HepG2 (cell line): ENCODE measurements around the gene ZNF284. TPM values are rescaled to one million over a fixed set of nuclear protein-coding genes. Genes with fewer than 3 reads are reported as not detected.

Experiments used
- BORCS8-MEF2B ChIP-seq: sonication (generic); formaldehyde crosslinking; IDR thresholded peaks from 2 replicates; pipeline ENCODE4 v1.8.0; 2022; ENCODE audit warnings: mild to moderate bottlenecking, missing genetic modification reagents
- ISX ChIP-seq: sonication (generic); formaldehyde crosslinking; conservative IDR thresholded peaks from 2 replicates; pipeline ENCODE4 v1.5.0; 2020; ENCODE audit warnings: missing genetic modification reagents
- MYC ChIP-seq: sonication (generic); formaldehyde crosslinking; IDR thresholded peaks from 2 replicates; pipeline ENCODE4 v1.9.0; 2021; ENCODE audit warnings: missing genetic modification reagents, borderline replicate concordance
- RCOR2 ChIP-seq: IDR thresholded peaks from 2 replicates; pipeline ENCODE4 v1.6.1; 2016; ENCODE audit warnings: missing biosample characterization, missing genetic modification reagents
- ZNF180 ChIP-seq: sonication (generic); formaldehyde crosslinking; IDR thresholded peaks from 2 replicates; pipeline ENCODE4 v1.4.0; 2020; ENCODE audit warnings: low read depth, missing genetic modification reagents, borderline replicate concordance
- ZNF660 ChIP-seq: sonication (generic); formaldehyde crosslinking; IDR thresholded peaks from 2 replicates; pipeline ENCODE4 v1.5.1; 2020; ENCODE audit warnings: mild to moderate bottlenecking, low read depth, missing genetic modification reagents, borderline replicate concordance
- ZNF672 ChIP-seq: sonication (generic); formaldehyde crosslinking; IDR thresholded peaks from 2 replicates; pipeline ENCODE4 v1.8.1; 2022; ENCODE audit warnings: missing genetic modification reagents
- polyA plus RNA-seq, 8 experiments: library from polyadenylated mRNA; depleted of rRNA in 3 of 8; stranded (reverse) in 7 of 8; unstranded in 1 of 8; fragments of >200 nt; fragmentation: Illumina TruSeq in 4 of 8; extraction: Trizol in 4 of 8; gene quantifications; 2 replicates each; pipeline versions ENCODE4 v1.2.1 to v1.2.3, GENCODE V29; 2011 to 2016; ENCODE audit warnings: low read depth in 4 of 8, missing spikeins in 1 of 8, mixed read lengths in 1 of 8; ENCODE audit not compliant: insufficient read depth in 1 of 8
- total RNA-seq, 5 experiments: library from RNA; depleted of rRNA; stranded (reverse); fragments of >200 nt; fragmentation: Illumina TruSeq; extraction: Trizol; gene quantifications; 2 replicates each; pipeline ENCODE4 v1.2.3, GENCODE V29; 2016; ENCODE audit warnings: low read depth in 1 of 5
- TF ChIP-seq, protein P1 (sequence below): sonication (generic); formaldehyde crosslinking; IDR thresholded peaks from 2 replicates; pipeline ENCODE4 v1.4.0; 2020; ENCODE audit warnings: missing genetic modification reagents
- TF ChIP-seq, protein P2 (sequence below): sonication (generic); formaldehyde crosslinking; IDR thresholded peaks from 2 replicates; pipeline ENCODE4 v1.8.0; 2022; ENCODE audit warnings: missing genetic modification reagents, mild to moderate bottlenecking, moderate library complexity, borderline replicate concordance
- TF ChIP-seq, protein P3 (sequence below): sonication (generic); formaldehyde crosslinking; IDR thresholded peaks from 2 replicates; pipeline ENCODE4 v1.4.0; 2020; ENCODE audit warnings: missing genetic modification reagents
- TF ChIP-seq, protein P4 (sequence below): IDR thresholded peaks from 2 replicates; pipeline ENCODE4 v1.6.1; 2016; ENCODE audit warnings: mild to moderate bottlenecking, missing biosample characterization, missing genetic modification reagents
- TF ChIP-seq, protein P5 (sequence below), 2 experiments: sonication (generic) in 1 of 2; formaldehyde crosslinking in 1 of 2; IDR thresholded peaks; 2 replicates each; pipeline versions ENCODE4 v1.6.1 to v1.9.0; 2014 to 2022; ENCODE audit warnings: antibody characterized with exemption in 1 of 2, borderline replicate concordance in 1 of 2, inconsistent platforms in 1 of 2, low read depth in 1 of 2, missing genetic modification reagents in 1 of 2
- TF ChIP-seq, protein P6 (sequence below): sonication (generic); formaldehyde crosslinking; conservative IDR thresholded peaks from 2 replicates; pipeline ENCODE4 v1.4.0; 2020; ENCODE audit warnings: missing genetic modification reagents

ZNF284 gene
- total and polyA plus RNA-seq, 2 of the 13 experiments (the other 11 are each of a cell fraction or from before 2014, with no cell fraction given) = 1.2 to 2.3 TPM

DNA sequence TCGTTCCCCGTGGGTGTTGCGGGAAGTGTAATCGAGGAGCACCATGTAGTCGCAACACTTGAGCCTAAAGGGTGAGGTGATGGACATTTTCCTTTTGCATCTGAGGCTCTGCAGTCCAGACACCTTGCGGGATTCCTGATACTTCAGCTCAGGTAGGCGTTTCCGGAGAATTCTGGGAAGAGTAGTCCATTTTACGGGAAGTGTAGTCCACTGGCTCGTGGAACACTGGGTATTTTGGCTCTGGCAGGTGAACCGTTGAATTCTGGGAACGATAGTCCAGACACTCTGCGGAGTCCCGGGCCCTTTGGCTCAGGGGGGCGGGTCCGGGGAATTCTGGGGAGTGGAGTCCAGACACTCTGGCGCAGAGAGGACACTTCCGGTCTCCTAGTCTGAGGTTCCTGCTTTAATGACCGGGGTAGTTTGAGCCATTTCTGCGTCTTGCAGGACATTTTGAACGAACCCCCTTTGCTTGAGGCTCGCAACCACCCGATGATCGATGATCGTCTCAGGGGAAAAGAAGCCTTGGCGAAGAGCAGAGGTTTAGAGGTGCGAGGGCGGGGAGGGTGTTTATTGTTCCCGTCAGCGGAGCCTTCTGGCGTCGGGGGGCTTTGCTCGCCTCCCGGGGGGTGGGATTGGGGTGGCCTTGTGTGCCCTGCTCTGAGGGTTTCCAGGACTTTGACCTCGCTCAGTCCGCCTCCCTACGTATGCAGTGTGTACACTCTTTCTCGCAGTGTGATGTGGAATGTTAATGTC is 20.1 kb upstream of the ZNF284 start, which contains the start of gene ZNF223 (continued):
- TF ChIP-seq, protein P1, sequence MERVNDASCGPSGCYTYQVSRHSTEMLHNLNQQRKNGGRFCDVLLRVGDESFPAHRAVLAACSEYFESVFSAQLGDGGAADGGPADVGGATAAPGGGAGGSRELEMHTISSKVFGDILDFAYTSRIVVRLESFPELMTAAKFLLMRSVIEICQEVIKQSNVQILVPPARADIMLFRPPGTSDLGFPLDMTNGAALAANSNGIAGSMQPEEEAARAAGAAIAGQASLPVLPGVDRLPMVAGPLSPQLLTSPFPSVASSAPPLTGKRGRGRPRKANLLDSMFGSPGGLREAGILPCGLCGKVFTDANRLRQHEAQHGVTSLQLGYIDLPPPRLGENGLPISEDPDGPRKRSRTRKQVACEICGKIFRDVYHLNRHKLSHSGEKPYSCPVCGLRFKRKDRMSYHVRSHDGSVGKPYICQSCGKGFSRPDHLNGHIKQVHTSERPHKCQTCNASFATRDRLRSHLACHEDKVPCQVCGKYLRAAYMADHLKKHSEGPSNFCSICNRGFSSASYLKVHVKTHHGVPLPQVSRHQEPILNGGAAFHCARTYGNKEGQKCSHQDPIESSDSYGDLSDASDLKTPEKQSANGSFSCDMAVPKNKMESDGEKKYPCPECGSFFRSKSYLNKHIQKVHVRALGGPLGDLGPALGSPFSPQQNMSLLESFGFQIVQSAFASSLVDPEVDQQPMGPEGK (CRISPR knock-in tag) = peak; percentile 41; the same call in 1 of the 2 replicates
- TF ChIP-seq, protein P2, sequence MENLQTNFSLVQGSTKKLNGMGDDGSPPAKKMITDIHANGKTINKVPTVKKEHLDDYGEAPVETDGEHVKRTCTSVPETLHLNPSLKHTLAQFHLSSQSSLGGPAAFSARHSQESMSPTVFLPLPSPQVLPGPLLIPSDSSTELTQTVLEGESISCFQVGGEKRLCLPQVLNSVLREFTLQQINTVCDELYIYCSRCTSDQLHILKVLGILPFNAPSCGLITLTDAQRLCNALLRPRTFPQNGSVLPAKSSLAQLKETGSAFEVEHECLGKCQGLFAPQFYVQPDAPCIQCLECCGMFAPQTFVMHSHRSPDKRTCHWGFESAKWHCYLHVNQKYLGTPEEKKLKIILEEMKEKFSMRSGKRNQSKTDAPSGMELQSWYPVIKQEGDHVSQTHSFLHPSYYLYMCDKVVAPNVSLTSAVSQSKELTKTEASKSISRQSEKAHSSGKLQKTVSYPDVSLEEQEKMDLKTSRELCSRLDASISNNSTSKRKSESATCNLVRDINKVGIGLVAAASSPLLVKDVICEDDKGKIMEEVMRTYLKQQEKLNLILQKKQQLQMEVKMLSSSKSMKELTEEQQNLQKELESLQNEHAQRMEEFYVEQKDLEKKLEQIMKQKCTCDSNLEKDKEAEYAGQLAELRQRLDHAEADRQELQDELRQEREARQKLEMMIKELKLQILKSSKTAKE (CRISPR knock-in tag) = no peak
- TF ChIP-seq, protein P3, sequence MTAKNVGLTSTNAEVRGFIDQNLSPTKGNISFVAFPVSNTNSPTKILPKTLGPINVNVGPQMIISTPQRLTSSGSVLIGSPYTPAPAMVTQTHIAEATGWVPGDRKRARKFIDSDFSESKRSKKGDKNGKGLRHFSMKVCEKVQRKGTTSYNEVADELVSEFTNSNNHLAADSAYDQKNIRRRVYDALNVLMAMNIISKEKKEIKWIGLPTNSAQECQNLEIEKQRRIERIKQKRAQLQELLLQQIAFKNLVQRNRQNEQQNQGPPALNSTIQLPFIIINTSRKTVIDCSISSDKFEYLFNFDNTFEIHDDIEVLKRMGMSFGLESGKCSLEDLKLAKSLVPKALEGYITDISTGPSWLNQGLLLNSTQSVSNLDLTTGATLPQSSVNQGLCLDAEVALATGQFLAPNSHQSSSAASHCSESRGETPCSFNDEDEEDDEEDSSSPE (CRISPR knock-in tag) = no peak
- TF ChIP-seq ZNF672 (CRISPR knock-in tag) (no peak), ZNF660 (CRISPR knock-in tag) (no peak), MYC (CRISPR knock-in tag) (no peak), ZNF180 (CRISPR knock-in tag) (no peak), BORCS8-MEF2B (no peak), RCOR2 (CRISPR knock-in tag) (no peak), ISX (CRISPR knock-in tag) (0 out of 2 replicates have a peak, but pooled peaks have one; percentile 36)
- TF ChIP-seq, protein P4, sequence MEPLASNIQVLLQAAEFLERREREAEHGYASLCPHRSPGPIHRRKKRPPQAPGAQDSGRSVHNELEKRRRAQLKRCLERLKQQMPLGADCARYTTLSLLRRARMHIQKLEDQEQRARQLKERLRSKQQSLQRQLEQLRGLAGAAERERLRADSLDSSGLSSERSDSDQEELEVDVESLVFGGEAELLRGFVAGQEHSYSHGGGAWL (CRISPR knock-in tag) = no peak; the same call in 1 of the 2 replicates
- TF ChIP-seq, protein P5, sequence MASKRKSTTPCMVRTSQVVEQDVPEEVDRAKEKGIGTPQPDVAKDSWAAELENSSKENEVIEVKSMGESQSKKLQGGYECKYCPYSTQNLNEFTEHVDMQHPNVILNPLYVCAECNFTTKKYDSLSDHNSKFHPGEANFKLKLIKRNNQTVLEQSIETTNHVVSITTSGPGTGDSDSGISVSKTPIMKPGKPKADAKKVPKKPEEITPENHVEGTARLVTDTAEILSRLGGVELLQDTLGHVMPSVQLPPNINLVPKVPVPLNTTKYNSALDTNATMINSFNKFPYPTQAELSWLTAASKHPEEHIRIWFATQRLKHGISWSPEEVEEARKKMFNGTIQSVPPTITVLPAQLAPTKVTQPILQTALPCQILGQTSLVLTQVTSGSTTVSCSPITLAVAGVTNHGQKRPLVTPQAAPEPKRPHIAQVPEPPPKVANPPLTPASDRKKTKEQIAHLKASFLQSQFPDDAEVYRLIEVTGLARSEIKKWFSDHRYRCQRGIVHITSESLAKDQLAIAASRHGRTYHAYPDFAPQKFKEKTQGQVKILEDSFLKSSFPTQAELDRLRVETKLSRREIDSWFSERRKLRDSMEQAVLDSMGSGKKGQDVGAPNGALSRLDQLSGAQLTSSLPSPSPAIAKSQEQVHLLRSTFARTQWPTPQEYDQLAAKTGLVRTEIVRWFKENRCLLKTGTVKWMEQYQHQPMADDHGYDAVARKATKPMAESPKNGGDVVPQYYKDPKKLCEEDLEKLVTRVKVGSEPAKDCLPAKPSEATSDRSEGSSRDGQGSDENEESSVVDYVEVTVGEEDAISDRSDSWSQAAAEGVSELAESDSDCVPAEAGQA (IDR thresholded peaks at IDR 0.05; ENCODE audit: low read depth) = no peak
- TF ChIP-seq, protein P5 (CRISPR knock-in tag; IDR thresholded peaks at IDR 0.05; ENCODE audit: borderline replicate concordance) = no peak
- TF ChIP-seq, protein P6, sequence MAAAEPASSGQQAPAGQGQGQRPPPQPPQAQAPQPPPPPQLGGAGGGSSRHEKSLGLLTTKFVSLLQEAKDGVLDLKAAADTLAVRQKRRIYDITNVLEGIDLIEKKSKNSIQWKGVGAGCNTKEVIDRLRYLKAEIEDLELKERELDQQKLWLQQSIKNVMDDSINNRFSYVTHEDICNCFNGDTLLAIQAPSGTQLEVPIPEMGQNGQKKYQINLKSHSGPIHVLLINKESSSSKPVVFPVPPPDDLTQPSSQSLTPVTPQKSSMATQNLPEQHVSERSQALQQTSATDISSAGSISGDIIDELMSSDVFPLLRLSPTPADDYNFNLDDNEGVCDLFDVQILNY (CRISPR knock-in tag) = no peak
